ENCODE results near the gene PPIE. TPM values are rescaled to one million over a fixed set of nuclear protein-coding genes. Genes with fewer than 3 reads are reported as not detected.

Gene PPIE
- total RNA-seq, 4 donors from 2014 or later, result 26.6 to 35.6 (median 29.8) TPM

DNA sequence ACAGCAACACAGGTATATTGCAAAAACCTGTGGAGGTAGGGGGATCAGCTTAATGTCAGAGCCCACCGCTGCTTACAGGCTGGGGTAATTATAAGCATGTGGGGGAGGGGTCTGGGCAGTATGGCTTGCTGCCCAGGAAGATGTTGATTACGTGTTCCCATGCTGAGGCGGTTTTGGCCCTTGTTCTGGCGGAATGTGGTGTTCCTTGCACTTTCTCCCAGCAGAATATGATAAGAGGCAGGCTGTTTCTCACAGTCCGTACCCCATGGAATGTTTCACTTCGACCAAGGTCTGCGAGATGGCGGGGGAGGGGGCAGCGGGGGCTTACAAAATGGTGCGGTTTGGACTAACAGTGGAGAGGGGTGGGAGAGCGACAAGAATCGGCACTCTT, 37.6 kb upstream of the PPIE start:
- TF ChIP-seq, protein P1, sequence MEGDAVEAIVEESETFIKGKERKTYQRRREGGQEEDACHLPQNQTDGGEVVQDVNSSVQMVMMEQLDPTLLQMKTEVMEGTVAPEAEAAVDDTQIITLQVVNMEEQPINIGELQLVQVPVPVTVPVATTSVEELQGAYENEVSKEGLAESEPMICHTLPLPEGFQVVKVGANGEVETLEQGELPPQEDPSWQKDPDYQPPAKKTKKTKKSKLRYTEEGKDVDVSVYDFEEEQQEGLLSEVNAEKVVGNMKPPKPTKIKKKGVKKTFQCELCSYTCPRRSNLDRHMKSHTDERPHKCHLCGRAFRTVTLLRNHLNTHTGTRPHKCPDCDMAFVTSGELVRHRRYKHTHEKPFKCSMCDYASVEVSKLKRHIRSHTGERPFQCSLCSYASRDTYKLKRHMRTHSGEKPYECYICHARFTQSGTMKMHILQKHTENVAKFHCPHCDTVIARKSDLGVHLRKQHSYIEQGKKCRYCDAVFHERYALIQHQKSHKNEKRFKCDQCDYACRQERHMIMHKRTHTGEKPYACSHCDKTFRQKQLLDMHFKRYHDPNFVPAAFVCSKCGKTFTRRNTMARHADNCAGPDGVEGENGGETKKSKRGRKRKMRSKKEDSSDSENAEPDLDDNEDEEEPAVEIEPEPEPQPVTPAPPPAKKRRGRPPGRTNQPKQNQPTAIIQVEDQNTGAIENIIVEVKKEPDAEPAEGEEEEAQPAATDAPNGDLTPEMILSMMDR (IDR thresholded peaks at IDR 0.05; ENCODE audit: low read depth), result no peak

DNA sequence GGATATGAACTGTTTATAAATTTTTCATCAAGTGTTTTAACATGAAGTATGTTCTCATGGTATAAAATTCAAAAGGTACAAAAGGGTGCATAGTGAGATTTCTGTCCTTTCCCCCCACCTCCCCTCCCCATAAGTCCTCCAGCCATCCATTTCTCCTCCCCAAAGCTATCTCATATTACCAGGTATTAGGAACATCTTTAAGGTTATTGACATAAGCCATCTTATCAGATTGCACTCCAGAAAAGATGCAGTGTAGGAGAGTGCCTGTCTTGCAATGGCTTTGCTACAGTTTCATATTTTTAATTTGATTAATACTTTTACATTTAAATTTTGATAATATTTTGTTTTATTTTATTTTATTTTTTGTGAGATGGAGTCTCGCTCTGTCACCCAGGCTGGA, 33.9 kb upstream of the PPIE start:
- TF ChIP-seq, protein P1 (IDR thresholded peaks at IDR 0.05; ENCODE audit: low read depth), result no peak

DNA sequence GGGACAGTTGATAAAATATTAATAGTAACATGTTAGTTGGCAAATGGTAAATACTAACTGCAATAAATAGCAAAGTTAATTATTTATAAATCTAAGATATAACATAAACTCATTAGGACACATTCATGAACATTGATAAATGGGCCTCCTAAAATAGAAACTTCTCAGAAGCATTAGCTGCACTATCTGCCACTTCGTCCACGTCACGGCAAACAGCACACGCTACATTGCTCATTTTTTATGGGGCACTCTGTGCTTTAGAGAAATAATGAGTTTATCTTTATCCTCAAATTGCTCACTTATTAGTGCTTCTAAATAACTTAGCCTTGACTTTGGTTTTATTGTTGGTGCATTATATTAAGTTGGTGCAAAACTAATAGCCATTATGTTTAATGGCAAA, 31.2 kb upstream of the PPIE start:
- TF ChIP-seq, protein P1 (IDR thresholded peaks at IDR 0.05; ENCODE audit: low read depth), result no peak

DNA sequence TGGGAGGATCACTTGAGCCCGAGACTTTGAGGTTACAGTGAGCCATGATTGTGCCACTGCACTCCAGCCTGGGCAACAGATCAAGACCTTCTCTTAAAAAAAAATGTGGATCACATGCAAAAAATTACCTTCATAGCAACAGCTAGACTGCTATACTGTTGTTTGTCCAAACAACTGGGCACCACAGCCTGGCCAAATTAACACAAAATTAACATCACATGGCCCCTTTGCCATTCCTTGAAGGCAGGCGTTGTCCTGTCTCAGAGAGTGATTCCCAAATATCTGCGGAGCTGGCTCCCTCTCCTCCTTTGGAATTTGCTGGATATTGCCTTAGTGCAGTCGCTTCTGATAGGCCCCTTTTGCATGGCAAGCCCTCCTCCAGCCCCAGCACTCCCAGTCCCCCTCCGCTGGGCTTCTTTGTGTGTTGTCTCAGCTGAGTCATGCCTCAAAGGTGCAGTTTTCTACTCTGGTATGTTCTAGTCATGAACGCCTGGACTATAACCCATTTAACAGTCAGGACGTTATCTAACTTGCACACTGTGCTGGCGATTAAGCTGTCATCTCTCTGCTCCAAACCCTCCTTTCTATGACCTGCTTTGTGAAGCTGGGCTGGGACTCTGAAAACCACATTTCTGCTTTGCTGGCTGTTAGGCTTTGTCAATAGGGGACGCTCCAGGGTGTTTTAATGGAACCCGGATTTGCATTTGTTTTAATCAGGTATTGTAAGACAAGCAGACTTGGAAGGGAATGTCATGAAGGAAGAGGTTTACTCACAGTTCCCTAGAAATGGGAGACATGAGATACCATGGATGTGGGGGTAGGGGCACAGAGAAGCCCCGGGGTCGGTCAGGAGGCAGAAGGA, 27.3 kb upstream of the PPIE start:
- TF ChIP-seq, protein P1 (IDR thresholded peaks at IDR 0.05; ENCODE audit: low read depth), result no peak

DNA sequence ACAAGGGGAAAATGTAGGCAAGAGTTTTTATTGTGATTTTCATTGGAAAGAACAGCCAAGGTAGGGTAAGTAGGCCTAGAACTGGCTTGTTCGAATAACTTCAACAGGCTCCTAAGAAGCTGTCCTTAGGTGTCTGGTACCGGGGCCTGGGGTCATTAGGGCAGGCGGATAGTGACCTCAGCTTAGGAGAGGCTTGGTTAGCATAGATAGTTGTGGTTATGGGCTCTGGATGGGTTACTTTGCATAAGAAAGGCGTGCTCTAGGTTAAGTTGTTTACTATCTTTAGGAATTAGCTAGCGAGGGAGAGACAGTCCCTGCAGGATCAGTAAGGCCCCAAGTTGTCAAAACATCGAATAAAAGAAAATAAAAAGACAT, 26.7 kb upstream of the PPIE start:
- TF ChIP-seq, protein P1 (IDR thresholded peaks at IDR 0.05; ENCODE audit: low read depth), result no peak

DNA sequence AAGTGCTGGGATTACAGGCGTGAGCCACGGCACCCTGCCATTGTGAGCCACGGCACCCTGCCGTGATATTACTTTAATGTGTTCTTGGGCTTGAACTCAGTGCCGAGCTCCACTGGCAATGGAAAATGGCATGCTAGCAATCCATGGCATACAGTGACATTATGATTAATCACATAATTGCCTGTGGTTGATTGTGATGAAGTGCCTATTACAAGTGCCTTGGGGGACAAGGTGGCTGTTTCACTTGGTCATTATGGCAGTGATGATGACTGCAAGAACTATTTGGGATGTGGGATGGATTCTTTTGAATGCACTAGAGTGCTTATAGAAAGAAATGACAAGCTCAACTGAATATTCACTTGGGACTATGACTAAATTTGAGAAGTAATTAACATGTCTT, 25.1 kb upstream of the PPIE start:
- TF ChIP-seq, protein P1 (IDR thresholded peaks at IDR 0.05; ENCODE audit: low read depth), result no peak

DNA sequence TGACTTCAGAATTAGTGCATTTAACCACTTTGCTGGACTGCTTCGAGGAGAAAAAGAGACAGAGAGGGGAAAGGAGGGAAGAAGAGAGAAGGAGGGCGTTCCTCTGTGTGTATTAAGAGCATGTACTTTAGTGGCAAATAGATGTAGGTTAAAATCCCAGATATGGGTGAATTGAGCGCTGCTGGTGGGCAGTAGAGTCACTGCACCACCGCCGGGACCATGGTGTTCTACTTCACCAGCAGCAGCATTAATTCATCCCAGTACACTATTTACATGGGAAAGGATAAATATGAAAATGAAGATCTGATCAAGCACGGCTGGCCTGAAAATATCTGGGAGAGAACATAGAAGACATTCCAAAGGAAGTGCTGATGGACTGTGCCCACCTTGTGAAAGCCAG, 20.9 kb upstream of the PPIE start:
- TF ChIP-seq, protein P1 (IDR thresholded peaks at IDR 0.05; ENCODE audit: low read depth), result no peak
